Neural crest cell (in vitro differentiated cells): ENCODE measurements around the gene KDM4B. TPM values are rescaled to one million over a fixed set of nuclear protein-coding genes. Genes with fewer than 3 reads are reported as not detected.
"Not testable (repeated sequence)": the region's sequence is repeated elsewhere in the genome, so short reads cannot be mapped to it uniquely, and the experiment has no call there.

Source experiments
- DNase-seq: peaks from one replicate; pipeline ENCODE4 v3.0.0; 2021; ENCODE audit warnings: low read depth, mixed read lengths, low spot score
- H3K27ac Mint-ChIP-seq: one replicate; pipeline ENCODE4 v1.8.0; 2021; ENCODE audit warnings: mild to moderate bottlenecking, mixed read lengths; ENCODE audit not compliant: unreplicated experiment
- H3K27me3 Mint-ChIP-seq: 2 replicates; pipeline ENCODE4 v1.8.0; 2021; ENCODE audit warnings: low read depth, mild to moderate bottlenecking, mixed read lengths
- H3K36me3 Mint-ChIP-seq: 2 replicates; pipeline ENCODE4 v1.8.0; 2021; ENCODE audit warnings: low read depth, mild to moderate bottlenecking, mixed read lengths
- H3K4me1 Mint-ChIP-seq: 2 replicates; pipeline ENCODE4 v1.8.0; 2021; ENCODE audit warnings: mixed read lengths
- H3K4me3 Mint-ChIP-seq: one replicate; pipeline ENCODE4 v1.8.0; 2021; ENCODE audit warnings: mild to moderate bottlenecking, mixed read lengths
- H3K9me3 Mint-ChIP-seq: 2 replicates; pipeline ENCODE4 v1.8.0; 2021; ENCODE audit warnings: mixed read lengths
- CTCF ChIP-seq: fragments of 200-600 bp; sonication (generic); conservative IDR thresholded peaks from 2 replicates; pipeline ENCODE4 v1.5.0; 2021; ENCODE audit warnings: antibody characterized with exemption, mild to moderate bottlenecking
- total RNA-seq: library from RNA; stranded (reverse); gene quantifications from 2 replicates; pipeline ENCODE4 v1.2.1, GENCODE V29; 2021

KDM4B gene
- total RNA-seq, 1 donor from 2014 or later: 45.4 TPM

GRCh38 chr19:5024282-5024681 lies 55.4 kb downstream of the KDM4B start:
- Mint-ChIP-seq H3K27me3 (no peaks in the 10 kb centered on the region), H3K4me3 (no peak overlapping the region), H3K9me3 (no peaks in the 10 kb centered on the region), H3K27ac (no peak overlapping the region), H3K36me3 (no peaks in the 10 kb centered on the region), H3K4me1 (peaks cover 4% of the 10 kb centered on the region)
- DNase-seq: no peak
- no peak for TF ChIP-seq CTCF

GRCh38 chr19:5025027-5025426 lies 56.1 kb downstream of the KDM4B start:
- no peak overlapping the region for H3K4me3 Mint-ChIP-seq
- TF ChIP-seq CTCF: no peak
- no peaks in the 10 kb centered on the region for H3K9me3 Mint-ChIP-seq
- H3K4me1 Mint-ChIP-seq: peaks cover 4% of the 10 kb centered on the region
- H3K27me3 Mint-ChIP-seq: no peaks in the 10 kb centered on the region
- no peak overlapping the region for H3K27ac Mint-ChIP-seq
- no peaks in the 10 kb centered on the region for H3K36me3 Mint-ChIP-seq
- DNase-seq: no peak

- no peak overlapping the region for H3K27ac Mint-ChIP-seq
- H3K4me1 Mint-ChIP-seq: peaks cover 10% of the 10 kb centered on the region
- H3K36me3 Mint-ChIP-seq: no peaks in the 10 kb centered on the region
- DNase-seq: no peak
- H3K4me3 Mint-ChIP-seq: no peak overlapping the region
- no peaks in the 10 kb centered on the region for H3K9me3 Mint-ChIP-seq
- no peaks in the 10 kb centered on the region for H3K27me3 Mint-ChIP-seq
- no peak for TF ChIP-seq CTCF
Observed at GRCh38 chr19:5026706-5027273, 57.9 kb downstream of the KDM4B start.

- DNase-seq: no peak
- Mint-ChIP-seq H3K27ac (no peak overlapping the region), H3K4me3 (no peak overlapping the region), H3K4me1 (peaks cover 10% of the 10 kb centered on the region), H3K36me3 (no peaks in the 10 kb centered on the region), H3K27me3 (no peaks in the 10 kb centered on the region), H3K9me3 (no peaks in the 10 kb centered on the region)
- no peak for TF ChIP-seq CTCF
Observed at GRCh38 chr19:5028229-5028886, 59.4 kb downstream of the KDM4B start.

- TF ChIP-seq CTCF: peak; percentile 75
- not testable (repeated sequence) for H3K9me3 Mint-ChIP-seq, H3K27me3 Mint-ChIP-seq, H3K36me3 Mint-ChIP-seq, H3K4me3 Mint-ChIP-seq, H3K27ac Mint-ChIP-seq
- DNase-seq: peak; percentile 76
- peaks cover 16% of the 10 kb centered on the region for H3K4me1 Mint-ChIP-seq
Observed at GRCh38 chr19:5029596-5029995, 60.7 kb downstream of the KDM4B start.
